ENCODE results near the gene CNTNAP2. TPM values are rescaled to one million over a fixed set of nuclear protein-coding genes. Genes with fewer than 3 reads are reported as not detected.

Gene CNTNAP2
- total RNA-seq, 1 donor from 2014 or later = 2.2 TPM

- intact Hi-C loops (cut with DNase I) = no loop called here
- Histone ChIP-seq H3K36me3 (no peaks in the 10 kb centered on the region), H3K27ac (no peak overlapping the region), H3K27me3 (no peaks in the 10 kb centered on the region), H3K4me1 (no peaks in the 10 kb centered on the region), H3K4me3 (no peak overlapping the region), H3K9me3 (no peaks in the 10 kb centered on the region)
- no peak for DNase-seq (ENCODE audit: extremely low spot score in 2 of 2)
- TF ChIP-seq POLR2A (IDR thresholded peaks at IDR 0.05) (no peak), CTCF (IDR thresholded peaks at IDR 0.05) (no peak), POLR2AphosphoS5 (IDR thresholded peaks at IDR 0.05; ENCODE audit: insufficient read depth in 1 of 2, low read depth in 1 of 2) (no peak)
Observed at GRCh38 chr7:147650991-147651390, 1534.4 kb downstream of the CNTNAP2 start.

- intact Hi-C loops (cut with DNase I) = no loop called here
- no peaks in the 10 kb centered on the region for H3K4me1 ChIP-seq
- TF ChIP-seq POLR2AphosphoS5 (IDR thresholded peaks at IDR 0.05; ENCODE audit: insufficient read depth in 1 of 2, low read depth in 1 of 2) (no peak), POLR2A (IDR thresholded peaks at IDR 0.05) (no peak), CTCF (IDR thresholded peaks at IDR 0.05) (no peak)
- no peaks in the 10 kb centered on the region for H3K9me3 ChIP-seq
- no peak for DNase-seq (ENCODE audit: extremely low spot score in 2 of 2)
- H3K27me3 ChIP-seq = no peaks in the 10 kb centered on the region
- no peak overlapping the region for H3K4me3 ChIP-seq
- no peaks in the 10 kb centered on the region for H3K36me3 ChIP-seq
- no peak overlapping the region for H3K27ac ChIP-seq
Observed at GRCh38 chr7:147651601-147652000, 1535.0 kb downstream of the CNTNAP2 start.

- DNase-seq (ENCODE audit: extremely low spot score in 2 of 2) = no peak
- H3K4me3 ChIP-seq = no peak overlapping the region
- intact Hi-C loops (cut with DNase I) = no loop called here
- H3K9me3 ChIP-seq = no peaks in the 10 kb centered on the region
- no peaks in the 10 kb centered on the region for H3K27me3 ChIP-seq
- no peak overlapping the region for H3K27ac ChIP-seq
- H3K4me1 ChIP-seq = no peaks in the 10 kb centered on the region
- no peak for TF ChIP-seq CTCF (IDR thresholded peaks at IDR 0.05)
- no peaks in the 10 kb centered on the region for H3K36me3 ChIP-seq
Observed at GRCh38 chr7:147653456-147653855, 1536.9 kb downstream of the CNTNAP2 start.

GRCh38 chr7:147658392-147658967, 1541.9 kb downstream of the CNTNAP2 start:
- Histone ChIP-seq H3K4me3 (no peak overlapping the region), H3K36me3 (no peaks in the 10 kb centered on the region), H3K9me3 (no peaks in the 10 kb centered on the region), H3K27me3 (no peaks in the 10 kb centered on the region), H3K4me1 (no peaks in the 10 kb centered on the region), H3K27ac (no peak overlapping the region)
- TF ChIP-seq POLR2A (IDR thresholded peaks at IDR 0.05) (no peak), CTCF (IDR thresholded peaks at IDR 0.05) (no peak), POLR2AphosphoS5 (IDR thresholded peaks at IDR 0.05; ENCODE audit: insufficient read depth in 1 of 2, low read depth in 1 of 2) (no peak)
- intact Hi-C loops (cut with DNase I) = no loop called here
- no peak for DNase-seq (ENCODE audit: extremely low spot score in 2 of 2)

- no peak for DNase-seq (ENCODE audit: extremely low spot score in 2 of 2)
- H3K9me3 ChIP-seq = no peaks in the 10 kb centered on the region
- H3K4me3 ChIP-seq = no peak overlapping the region
- H3K4me1 ChIP-seq = no peaks in the 10 kb centered on the region
- no peak for TF ChIP-seq POLR2AphosphoS5 (IDR thresholded peaks at IDR 0.05; ENCODE audit: insufficient read depth in 1 of 2, low read depth in 1 of 2)
- no peak for TF ChIP-seq POLR2A (IDR thresholded peaks at IDR 0.05)
- TF ChIP-seq CTCF (IDR thresholded peaks at IDR 0.05) = no peak
- no peaks in the 10 kb centered on the region for H3K27me3 ChIP-seq
- intact Hi-C loops (cut with DNase I) = no loop called here
- H3K27ac ChIP-seq = no peak overlapping the region
- H3K36me3 ChIP-seq = no peaks in the 10 kb centered on the region
Observed at GRCh38 chr7:147659036-147659995, 1542.7 kb downstream of the CNTNAP2 start.
